ENCODE results near the gene MUC6.

The MUC6 gene

GRCh38 chr11:1000357-1001278 lies 35.9 kb downstream of the MUC6 start:
- no peak for TF ChIP-seq CTCF (IDR thresholded peaks at IDR 0.05; ENCODE audit: insufficient read depth, low read depth, low read length, missing control alignments)
- no peak for DNase-seq (ENCODE audit: low read depth)
- H3K4me3 ChIP-seq (ENCODE audit: low read length): no peak overlapping the region

- no peak overlapping the region for H3K4me3 ChIP-seq (ENCODE audit: low read length)
- no peak for DNase-seq (ENCODE audit: low read depth)
- TF ChIP-seq CTCF (IDR thresholded peaks at IDR 0.05; ENCODE audit: insufficient read depth, low read depth, low read length, missing control alignments): no peak
Measured at GRCh38 chr11:999009-999408, 37.5 kb downstream of the MUC6 start.

GRCh38 chr11:997907-998306 lies 38.6 kb downstream of the MUC6 start:
- no peak overlapping the region for H3K4me3 ChIP-seq (ENCODE audit: low read length)
- DNase-seq (ENCODE audit: low read depth): no peak
- TF ChIP-seq CTCF (IDR thresholded peaks at IDR 0.05; ENCODE audit: insufficient read depth, low read depth, low read length, missing control alignments): no peak

DNA sequence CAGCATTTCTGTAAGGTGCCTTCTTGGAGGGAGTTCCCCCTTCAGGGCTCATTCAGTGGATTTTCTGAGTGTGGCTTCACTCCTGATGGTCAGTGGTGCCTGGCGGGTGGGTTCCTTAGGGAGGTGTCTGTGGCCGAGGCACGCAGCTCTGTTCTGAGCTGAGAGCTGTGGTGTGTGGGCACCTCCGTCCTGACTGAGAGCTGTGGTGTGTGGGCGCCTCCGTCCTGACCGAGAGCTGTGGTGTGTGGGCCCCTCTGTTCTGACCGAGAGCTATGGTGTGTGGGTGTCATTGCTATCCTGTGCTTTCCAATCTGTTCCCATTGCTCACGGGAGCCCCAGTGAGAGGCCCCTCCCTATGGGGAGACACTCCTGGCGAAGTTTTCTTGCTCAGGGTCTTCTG lies 39.8 kb downstream of the MUC6 start:
- no peak overlapping the region for H3K4me3 ChIP-seq (ENCODE audit: low read length)
- DNase-seq (ENCODE audit: low read depth): no peak
- TF ChIP-seq CTCF (IDR thresholded peaks at IDR 0.05; ENCODE audit: insufficient read depth, low read depth, low read length, missing control alignments): no peak

DNA sequence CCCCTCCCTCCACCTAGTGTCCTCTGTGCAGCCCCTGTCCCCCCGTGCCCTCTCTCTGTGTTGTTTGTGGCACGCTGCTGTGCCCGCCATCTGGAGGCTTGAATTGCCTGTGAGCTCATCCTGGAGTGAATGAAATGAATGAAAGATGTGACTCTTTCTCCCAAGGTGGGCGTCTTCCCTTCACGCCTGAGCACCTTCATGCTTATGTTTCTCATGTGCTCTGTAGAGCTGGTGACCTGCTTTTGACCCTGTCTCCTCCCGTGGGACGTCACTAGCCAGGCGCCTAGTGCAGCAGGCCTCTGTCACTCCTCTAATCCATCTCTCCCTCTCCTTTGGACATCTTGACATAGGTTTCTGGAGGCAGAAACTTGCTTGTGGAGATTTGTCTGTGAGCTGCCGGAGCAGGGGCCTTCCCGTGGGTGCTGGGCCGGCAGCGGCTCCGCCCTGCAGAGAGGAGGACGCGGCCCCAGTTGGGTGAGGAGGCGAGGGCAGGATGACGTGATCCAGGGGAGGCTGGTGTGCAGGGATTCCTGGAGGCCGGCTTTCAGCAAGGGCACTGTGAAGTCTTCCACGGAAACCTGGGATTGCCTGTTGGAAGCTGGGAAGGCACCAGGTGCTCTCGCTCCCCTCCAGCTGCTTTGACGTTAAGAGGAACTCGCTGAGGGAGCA lies 40.6 kb downstream of the MUC6 start:
- DNase-seq (ENCODE audit: low read depth): no peak
- H3K4me3 ChIP-seq (ENCODE audit: low read length): no peak overlapping the region
- TF ChIP-seq CTCF (IDR thresholded peaks at IDR 0.05; ENCODE audit: insufficient read depth, low read depth, low read length, missing control alignments): no peak

DNA sequence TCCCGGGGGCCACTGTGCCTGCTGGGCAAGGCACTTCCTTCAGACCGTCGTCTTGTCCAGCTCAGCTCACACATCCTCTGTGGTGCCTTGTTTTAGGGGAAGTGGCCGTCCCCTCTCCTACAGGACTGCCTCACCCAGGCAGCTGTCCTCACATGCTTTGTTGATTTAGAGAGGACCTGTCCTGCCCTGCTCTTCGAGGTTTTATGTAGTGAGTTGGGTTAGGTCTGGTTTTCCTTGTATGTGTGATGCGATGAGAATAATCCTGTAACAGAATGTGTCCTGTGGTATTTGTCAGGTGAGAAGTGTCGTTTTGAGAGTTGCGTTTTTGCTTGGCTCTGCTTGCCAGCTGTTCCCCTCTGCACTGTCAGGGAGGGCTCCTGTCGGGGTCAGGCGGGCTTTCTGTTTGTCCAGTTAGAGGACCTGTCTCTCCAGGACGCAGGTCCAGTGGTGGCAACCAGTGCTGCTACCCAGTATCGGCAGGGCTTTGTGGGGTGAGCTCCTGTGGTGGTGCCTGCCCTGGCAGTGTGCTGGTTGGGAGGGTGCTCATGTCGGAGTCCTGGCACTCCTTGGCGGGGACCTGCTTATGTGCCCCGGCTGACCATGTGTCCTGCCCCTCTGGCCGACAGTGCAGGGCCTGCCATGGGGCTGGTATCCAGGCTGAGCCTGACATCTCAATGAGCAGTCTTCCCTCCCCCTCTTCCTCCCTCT lies 41.3 kb downstream of the MUC6 start:
- TF ChIP-seq CTCF (IDR thresholded peaks at IDR 0.05; ENCODE audit: insufficient read depth, low read depth, low read length, missing control alignments): no peak
- DNase-seq (ENCODE audit: low read depth): no peak
- H3K4me3 ChIP-seq (ENCODE audit: low read length): no peak overlapping the region

All from epithelial cell of esophagus (primary cell).